Fibroblast of lung (primary cell): ENCODE measurements around the gene PRR13.

Source experiments
- CTCF ChIP-seq, 2 donors: IDR thresholded peaks in 1 of 2; conservative IDR thresholded peaks in 1 of 2; 1 replicate in 1 of 2; 2 replicates in 1 of 2; pipeline ENCODE4 v1.5.1; 2011 to 2012; ENCODE audit warnings: low read length in 2 of 2, control low read depth in 1 of 2, inconsistent platforms in 1 of 2, low read depth in 1 of 2, mild to moderate bottlenecking in 1 of 2
- EZH2 ChIP-seq: IDR thresholded peaks from 2 replicates; pipeline ENCODE4 v1.5.1; 2012; ENCODE audit warnings: low read length, control low read depth, mild to moderate bottlenecking; ENCODE audit errors: missing control alignments

DNA sequence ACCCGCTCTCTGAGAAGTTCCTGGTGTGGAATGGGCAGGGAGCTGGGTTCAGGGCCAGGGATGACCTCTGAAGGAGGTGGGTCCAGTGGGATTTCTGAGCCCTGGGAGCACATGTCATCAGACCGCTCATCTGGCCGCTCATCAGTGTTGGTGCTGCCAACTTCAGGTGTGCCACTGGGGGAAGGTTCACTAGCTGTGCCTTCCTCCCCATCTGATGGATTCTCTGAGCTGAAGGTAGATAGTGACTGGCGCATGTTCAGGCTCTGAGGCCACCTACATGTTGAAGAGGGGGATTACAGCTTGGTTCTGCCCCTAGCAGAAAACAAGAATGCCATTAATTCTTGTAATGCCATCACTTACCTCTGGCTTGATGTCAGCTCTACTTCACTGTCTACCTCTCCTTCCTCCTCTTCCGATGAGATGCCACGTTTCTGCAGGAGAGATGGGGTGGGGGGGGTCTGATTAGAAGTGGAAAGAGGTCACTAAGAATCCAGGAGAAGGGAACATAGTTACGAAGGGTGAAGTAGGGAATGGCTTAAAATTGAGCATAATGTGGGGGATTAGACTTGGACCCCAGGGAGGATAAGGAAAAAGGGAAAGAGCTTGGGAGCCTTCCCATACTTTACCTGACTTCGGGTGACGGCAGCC is 40.5 kb downstream of the PRR13 start:
- TF ChIP-seq CTCF (conservative IDR thresholded peaks at IDR 0.05 in 1 of 2, IDR thresholded peaks at IDR 0.05 in 1 of 2; ENCODE audit: low read depth in 1 of 2, low read length in 2 of 2) (peak in 1 of 2 donors; percentile 13), EZH2 (no peak)
